GM21786 (cell line): ENCODE measurements around the gene MRPS25.
"Not testable (repeated sequence)": the region's sequence is repeated elsewhere in the genome, so short reads cannot be mapped to it uniquely, and the experiment has no call there.

Experiments
- ATAC-seq: cut with Tn5 transposase; IDR thresholded peaks from one replicate; pipeline ENCODE4 v1.9.1; 2021; ENCODE audit not compliant: unreplicated experiment

MRPS25 gene

GRCh38 chr3:15044326-15044725 is 20.8 kb downstream of the MRPS25 start:
- no peak for ATAC-seq

GRCh38 chr3:15043408-15044171 is 21.5 kb downstream of the MRPS25 start:
- ATAC-seq = no peak

- ATAC-seq = no peak
These were observed 22.2 kb downstream of the MRPS25 start for GRCh38 chr3:15042936-15043335.

GRCh38 chr3:15041950-15042349 is 23.2 kb downstream of the MRPS25 start:
- ATAC-seq = no peak

GRCh38 chr3:15040844-15041243 is 24.3 kb downstream of the MRPS25 start:
- ATAC-seq = no peak

- ATAC-seq = no peak
These were observed 26.8 kb downstream of the MRPS25 start for GRCh38 chr3:15038306-15038705.

- ATAC-seq = no peak
These were observed 32.0 kb downstream of the MRPS25 start for GRCh38 chr3:15033103-15033502.

GRCh38 chr3:15032650-15033049 is 32.5 kb downstream of the MRPS25 start:
- no peak for ATAC-seq

- no peak for ATAC-seq
These were observed 35.5 kb downstream of the MRPS25 start for GRCh38 chr3:15029625-15030024.

GRCh38 chr3:15023719-15024118 is 41.4 kb downstream of the MRPS25 start:
- ATAC-seq = no peak

GRCh38 chr3:15023249-15023648 is 41.9 kb downstream of the MRPS25 start:
- no peak for ATAC-seq

- ATAC-seq = no peak
These were observed 47.9 kb downstream of the MRPS25 start for GRCh38 chr3:15017191-15017590.

GRCh38 chr3:15015456-15015855 is 49.7 kb downstream of the MRPS25 start:
- no peak for ATAC-seq

GRCh38 chr3:15014606-15015328 is 50.3 kb downstream of the MRPS25 start:
- ATAC-seq = no peak

- no peak for ATAC-seq
These were observed 53.9 kb downstream of the MRPS25 start for GRCh38 chr3:15011174-15011573.

- ATAC-seq = no peak
These were observed 54.5 kb downstream of the MRPS25 start for GRCh38 chr3:15010664-15011063.

- ATAC-seq = no peak
These were observed 55.9 kb downstream of the MRPS25 start for GRCh38 chr3:15009167-15009566.

- ATAC-seq = no peak
These were observed 57.4 kb downstream of the MRPS25 start for GRCh38 chr3:15007681-15008141.

GRCh38 chr3:14999182-14999581 is 65.9 kb downstream of the MRPS25 start:
- not testable (repeated sequence) for ATAC-seq
